Muscle layer of duodenum (tissue), 2 donors: ENCODE results near the gene EHBP1.

Experiments used
- H3K27ac ChIP-seq: one replicate; pipeline ENCODE4 v1.7.0; 2013; ENCODE audit warnings: mild to moderate bottlenecking, low read length
- H3K27me3 ChIP-seq: one replicate; pipeline ENCODE4 v1.7.0; 2013; ENCODE audit warnings: low read depth, mild to moderate bottlenecking, control low read depth, low read length
- H3K36me3 ChIP-seq, 2 donors: one replicate each; pipeline ENCODE4 v1.7.0; 2013; ENCODE audit warnings: low read length in 2 of 2, control low read depth in 1 of 2, mild to moderate bottlenecking in 1 of 2; ENCODE audit not compliant: insufficient read depth in 2 of 2, control insufficient read depth in 1 of 2
- H3K4me1 ChIP-seq, 2 donors: one replicate each; pipeline ENCODE4 v1.7.0; 2013; ENCODE audit warnings: low read length in 2 of 2, mild to moderate bottlenecking in 2 of 2, control low read depth in 1 of 2, moderate library complexity in 1 of 2; ENCODE audit not compliant: insufficient read depth in 2 of 2, control insufficient read depth in 1 of 2
- H3K4me3 ChIP-seq, 2 donors: one replicate each; pipeline ENCODE4 v1.7.0; 2013; ENCODE audit warnings: low read length in 2 of 2, low read depth in 1 of 2, mild to moderate bottlenecking in 1 of 2
- H3K9me3 ChIP-seq, 2 donors: one replicate each; pipeline ENCODE4 v1.7.0; 2013; ENCODE audit warnings: low read length in 2 of 2, control low read depth in 1 of 2, mild to moderate bottlenecking in 1 of 2; ENCODE audit not compliant: control insufficient read depth in 1 of 2
- donor health status: healthy.

The EHBP1 gene

GRCh38 chr2:62968668-62969067 is 263.2 kb downstream of the EHBP1 start:
- H3K27ac ChIP-seq: no peak overlapping the region

DNA sequence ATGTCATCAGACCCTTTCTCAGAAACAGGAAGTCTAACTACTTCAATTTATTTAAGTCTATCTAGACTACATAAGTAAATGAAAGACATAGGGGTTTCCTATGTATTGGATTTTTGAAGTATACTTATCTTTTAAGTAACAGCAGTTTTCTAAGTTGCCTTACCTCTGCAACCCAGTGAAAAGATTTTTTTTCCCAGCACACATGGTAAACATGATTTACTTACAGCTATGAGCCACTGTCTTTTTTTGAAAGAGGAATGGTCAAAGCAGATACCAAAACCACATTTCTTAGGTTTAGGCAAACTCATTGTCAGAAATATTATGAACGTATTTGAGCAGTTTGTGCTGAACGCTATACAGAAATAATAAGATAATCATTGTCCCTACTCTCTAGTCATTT is 266.4 kb downstream of the EHBP1 start:
- H3K36me3 ChIP-seq: peaks cover 8 to 12% of the 10 kb centered on the region in 2 donors
- no peaks in the 10 kb centered on the region for H3K4me1 ChIP-seq
- no peaks in the 10 kb centered on the region for H3K27me3 ChIP-seq
- no peaks in the 10 kb centered on the region for H3K9me3 ChIP-seq
- H3K27ac ChIP-seq: no peak overlapping the region
- no peak overlapping the region for H3K4me3 ChIP-seq

More at GRCh38 chr2:62968668-62969067, 263.2 kb downstream of the EHBP1 start:
- H3K27me3 ChIP-seq: no peaks in the 10 kb centered on the region
- peaks cover 0 to 6% of the 10 kb centered on the region in 2 donors for H3K36me3 ChIP-seq
- no peaks in the 10 kb centered on the region for H3K9me3 ChIP-seq
- no peak overlapping the region for H3K4me3 ChIP-seq
- no peaks in the 10 kb centered on the region for H3K4me1 ChIP-seq

DNA sequence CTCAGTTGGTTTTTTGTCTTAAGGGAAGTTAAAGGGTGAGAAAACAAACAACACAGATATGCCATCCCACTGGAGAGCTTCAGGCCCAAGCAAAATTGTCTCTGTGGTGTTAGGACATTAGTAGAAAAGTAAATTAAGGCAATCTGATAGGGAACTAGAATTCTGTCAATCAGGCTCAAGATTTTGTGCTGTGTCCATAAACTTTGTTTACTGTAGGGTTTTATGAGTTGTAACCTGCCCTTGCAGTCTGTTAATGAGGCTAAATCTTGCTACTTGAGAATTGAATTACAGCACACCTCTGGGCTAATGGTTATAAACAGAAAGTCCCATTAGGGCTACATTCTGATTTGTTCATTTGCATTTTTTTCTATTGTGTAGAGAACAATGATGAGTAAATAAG is 267.1 kb downstream of the EHBP1 start:
- Histone ChIP-seq H3K4me1 (no peaks in the 10 kb centered on the region), H3K9me3 (no peaks in the 10 kb centered on the region), H3K4me3 (no peak overlapping the region), H3K27ac (no peak overlapping the region), H3K27me3 (no peaks in the 10 kb centered on the region), H3K36me3 (peaks cover 8 to 17% of the 10 kb centered on the region in 2 donors)

DNA sequence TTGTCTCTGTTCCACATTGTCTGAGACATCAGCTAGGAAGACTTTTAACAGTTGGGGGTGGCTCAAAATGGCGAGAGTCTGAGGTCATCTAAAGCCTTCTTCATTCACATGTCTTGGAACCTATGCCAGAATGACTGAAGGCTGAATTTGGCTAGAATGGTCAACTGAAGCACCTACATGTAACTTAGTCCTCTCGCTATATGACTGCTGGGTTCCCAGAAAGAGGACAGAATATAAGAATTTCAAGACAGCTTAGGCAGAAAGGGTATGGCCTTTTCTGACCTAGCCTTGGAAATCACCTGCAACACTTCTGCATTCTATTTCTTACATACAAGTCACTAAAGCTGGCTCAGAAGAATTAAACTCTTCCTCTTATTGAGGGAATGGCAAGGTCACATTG is 269.5 kb downstream of the EHBP1 start:
- no peak overlapping the region for H3K4me3 ChIP-seq
- no peaks in the 10 kb centered on the region for H3K4me1 ChIP-seq
- no peak overlapping the region for H3K27ac ChIP-seq
- H3K36me3 ChIP-seq: peaks cover 17 to 29% of the 10 kb centered on the region in 2 donors
- no peaks in the 10 kb centered on the region for H3K9me3 ChIP-seq
- no peaks in the 10 kb centered on the region for H3K27me3 ChIP-seq

- Histone ChIP-seq H3K9me3 (no peaks in the 10 kb centered on the region), H3K27me3 (no peaks in the 10 kb centered on the region), H3K4me1 (no peaks in the 10 kb centered on the region), H3K27ac (no peak overlapping the region), H3K4me3 (no peak overlapping the region), H3K36me3 (peaks cover 4 to 25% of the 10 kb centered on the region in 2 donors)
These were observed 286.1 kb downstream of the EHBP1 start for GRCh38 chr2:62991605-62992004.

- no peaks in the 10 kb centered on the region for H3K9me3 ChIP-seq
These were observed 287.0 kb downstream of the EHBP1 start for GRCh38 chr2:62992561-62992960.

GRCh38 chr2:62994206-62994605 is 288.7 kb downstream of the EHBP1 start:
- Histone ChIP-seq H3K9me3 (no peaks in the 10 kb centered on the region), H3K27me3 (no peaks in the 10 kb centered on the region), H3K36me3 (peaks cover 10 to 37% of the 10 kb centered on the region in 2 donors), H3K4me3 (no peak overlapping the region), H3K27ac (no peak overlapping the region), H3K4me1 (no peaks in the 10 kb centered on the region)

More at GRCh38 chr2:62992561-62992960, 287.0 kb downstream of the EHBP1 start:
- H3K4me1 ChIP-seq: no peaks in the 10 kb centered on the region
- peaks cover 10 to 31% of the 10 kb centered on the region in 2 donors for H3K36me3 ChIP-seq
- H3K4me3 ChIP-seq: no peak overlapping the region
- no peak overlapping the region for H3K27ac ChIP-seq
- no peaks in the 10 kb centered on the region for H3K27me3 ChIP-seq

DNA sequence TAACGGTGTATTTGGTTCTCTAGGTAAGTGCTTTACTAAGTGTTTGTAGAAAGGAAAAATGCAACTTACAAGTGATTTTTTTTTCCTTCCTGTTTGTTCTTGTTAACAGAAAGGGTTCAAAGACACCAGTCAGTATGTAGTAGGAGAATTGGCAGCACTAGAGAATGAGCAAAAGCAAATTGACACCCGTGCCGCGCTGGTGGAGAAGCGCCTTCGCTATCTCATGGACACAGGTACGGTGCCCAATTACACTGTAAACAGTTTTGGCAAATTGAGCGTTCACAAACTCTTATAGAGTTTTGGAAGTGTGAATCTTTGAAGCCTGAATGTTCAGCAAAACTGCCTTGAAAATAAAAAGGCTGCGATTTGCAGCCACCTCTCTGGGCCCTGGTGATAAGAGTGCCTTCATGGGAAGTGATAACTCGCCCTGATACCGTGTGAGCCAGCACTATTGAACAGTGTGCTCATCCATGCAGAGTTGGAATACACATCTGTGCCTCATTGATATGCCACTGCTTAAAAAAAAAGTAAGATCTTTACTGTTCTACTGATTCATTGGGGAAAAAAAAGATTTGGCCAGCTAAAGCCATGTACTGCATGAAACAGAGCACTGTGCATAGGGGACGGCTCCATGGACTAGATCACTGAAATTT is 291.1 kb downstream of the EHBP1 start:
- H3K27ac ChIP-seq: no peak overlapping the region
- H3K4me1 ChIP-seq: no peaks in the 10 kb centered on the region
- H3K9me3 ChIP-seq: no peaks in the 10 kb centered on the region
- H3K27me3 ChIP-seq: no peaks in the 10 kb centered on the region
- peaks cover 10 to 31% of the 10 kb centered on the region in 2 donors for H3K36me3 ChIP-seq
- H3K4me3 ChIP-seq: no peak overlapping the region

- no peak overlapping the region for H3K4me3 ChIP-seq
- no peaks in the 10 kb centered on the region for H3K4me1 ChIP-seq
- H3K9me3 ChIP-seq: no peaks in the 10 kb centered on the region
- H3K27ac ChIP-seq: no peak overlapping the region
- H3K36me3 ChIP-seq: peaks cover 9 to 31% of the 10 kb centered on the region in 2 donors
- no peaks in the 10 kb centered on the region for H3K27me3 ChIP-seq
These were observed 293.4 kb downstream of the EHBP1 start for GRCh38 chr2:62998949-62999348.

DNA sequence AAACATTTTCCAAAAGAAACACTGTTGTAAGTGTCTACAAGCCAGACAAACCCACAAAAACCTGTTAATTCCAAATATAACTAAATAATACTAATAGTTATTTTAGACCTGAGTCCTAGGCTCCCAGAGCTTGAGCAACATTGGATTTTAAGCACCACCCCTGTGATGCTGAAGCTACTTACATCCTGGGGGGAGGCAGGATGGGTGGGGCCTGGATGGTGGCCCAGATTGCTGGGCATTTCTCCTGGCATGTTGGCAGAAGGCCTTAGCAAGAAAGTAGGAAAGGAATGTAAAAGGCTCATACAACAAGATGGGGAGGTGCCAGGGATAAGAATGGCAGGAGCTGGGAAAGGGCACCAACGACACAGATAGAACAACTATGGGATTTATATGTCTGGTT is 294.4 kb downstream of the EHBP1 start:
- H3K36me3 ChIP-seq: peaks cover 6 to 30% of the 10 kb centered on the region in 2 donors
- no peak overlapping the region for H3K27ac ChIP-seq
- no peaks in the 10 kb centered on the region for H3K27me3 ChIP-seq
- H3K9me3 ChIP-seq: no peaks in the 10 kb centered on the region
- no peak overlapping the region for H3K4me3 ChIP-seq
- no peaks in the 10 kb centered on the region for H3K4me1 ChIP-seq

DNA sequence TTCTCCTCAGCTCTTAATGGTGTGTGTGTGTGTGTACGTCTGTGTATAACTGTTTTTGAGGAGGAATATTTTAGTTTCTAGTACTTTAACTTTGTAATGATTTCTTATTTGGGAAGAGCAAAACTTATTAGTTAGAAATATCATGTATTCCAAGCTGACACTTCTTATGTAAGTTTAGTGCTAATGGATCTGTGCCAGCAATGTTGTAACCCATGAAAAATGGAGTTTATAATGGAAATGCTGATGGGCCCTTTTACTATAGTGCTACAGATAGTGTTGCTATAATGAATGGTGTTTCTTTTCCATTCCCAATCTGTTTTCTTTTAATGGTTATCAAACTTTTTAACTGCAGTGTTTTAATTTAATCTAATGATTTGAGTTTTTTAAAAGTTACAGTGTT is 295.3 kb downstream of the EHBP1 start:
- H3K9me3 ChIP-seq: no peaks in the 10 kb centered on the region
- H3K4me3 ChIP-seq: no peak overlapping the region
- H3K27me3 ChIP-seq: no peaks in the 10 kb centered on the region
- H3K36me3 ChIP-seq: peaks cover 6 to 34% of the 10 kb centered on the region in 2 donors
- no peaks in the 10 kb centered on the region for H3K4me1 ChIP-seq
- no peak overlapping the region for H3K27ac ChIP-seq

GRCh38 chr2:63001576-63001975 is 296.1 kb downstream of the EHBP1 start:
- H3K27me3 ChIP-seq: no peaks in the 10 kb centered on the region
- no peak overlapping the region for H3K4me3 ChIP-seq
- no peaks in the 10 kb centered on the region for H3K4me1 ChIP-seq
- H3K36me3 ChIP-seq: peaks cover 6 to 32% of the 10 kb centered on the region in 2 donors
- H3K27ac ChIP-seq: no peak overlapping the region
- H3K9me3 ChIP-seq: no peaks in the 10 kb centered on the region
